ENCODE data around the gene KDM8. TPM values are rescaled to one million over a fixed set of nuclear protein-coding genes. Genes with fewer than 3 reads are reported as not detected.

Gene KDM8
- polyA plus RNA-seq, 3 donors, result 0.40 to 3.3 (median 1.5) TPM

- no peak overlapping the region for H3K4me3 Mint-ChIP-seq
- peaks cover 0 to 9% (median 4%) of the 10 kb centered on the region in 7 donors for H3K9me3 Mint-ChIP-seq
- Histone ChIP-seq H3K4me2 (replicated peaks; ENCODE audit: extremely low read depth, low read length, poor library complexity, severe bottlenecking) (no peak overlapping the region), H3K36me3 (replicated peaks in 1 of 2; ENCODE audit: control insufficient read depth in 1 of 2, insufficient read depth in 2 of 2, low read length in 2 of 2) (no peaks in the 10 kb centered on the region), H3K9me3 (replicated peaks in 1 of 2; ENCODE audit: control insufficient read depth in 1 of 2, insufficient read depth in 1 of 2, low read length in 2 of 2) (no peaks in the 10 kb centered on the region), H3K27me3 (ENCODE audit: control insufficient read depth in 2 of 2, insufficient read depth in 2 of 2, low read length in 2 of 2) (no peaks in the 10 kb centered on the region), H3K27ac (ENCODE audit: low read depth in 1 of 2, low read length in 2 of 2) (no peak overlapping the region), H3K9ac (ENCODE audit: insufficient read depth, low read length, poor library complexity, severe bottlenecking) (no peak overlapping the region), H3K79me2 (ENCODE audit: insufficient read depth, low read length) (no peaks in the 10 kb centered on the region), H4K20me1 (ENCODE audit: insufficient read depth, low read length) (no peaks in the 10 kb centered on the region), H3K4me1 (ENCODE audit: control insufficient read depth in 1 of 2, insufficient read depth in 2 of 2, low read length in 2 of 2) (no peaks in the 10 kb centered on the region), H2AFZ (ENCODE audit: insufficient read depth, low read depth, low read length, poor library complexity, severe bottlenecking) (no peak overlapping the region), H3K4me3 (replicated peaks in 1 of 3; ENCODE audit: low read depth in 2 of 3, low read length in 3 of 3) (no peak overlapping the region)
- TF ChIP-seq CTCF (IDR thresholded peaks at IDR 0.05), result no peak
- peaks cover 5 to 13% (median 8%) of the 10 kb centered on the region in 3 donors for H3K27me3 Mint-ChIP-seq (ENCODE audit: low read depth in 3 of 3)
- 77% methylated on average over 6 of the region's 7 CpGs for WGBS (ENCODE audit: insufficient coverage)
- no peak overlapping the region for H3K27ac Mint-ChIP-seq
- intact Hi-C loops (cut with micrococcal nuclease), result no loop called here
- no peaks in the 10 kb centered on the region for H3K4me1 Mint-ChIP-seq
- H3K36me3 Mint-ChIP-seq, result no peaks in the 10 kb centered on the region
- DNase-seq, result no peak
Observed at GRCh38 chr16:27191352-27191924, 11.9 kb upstream of the KDM8 start.

DNA sequence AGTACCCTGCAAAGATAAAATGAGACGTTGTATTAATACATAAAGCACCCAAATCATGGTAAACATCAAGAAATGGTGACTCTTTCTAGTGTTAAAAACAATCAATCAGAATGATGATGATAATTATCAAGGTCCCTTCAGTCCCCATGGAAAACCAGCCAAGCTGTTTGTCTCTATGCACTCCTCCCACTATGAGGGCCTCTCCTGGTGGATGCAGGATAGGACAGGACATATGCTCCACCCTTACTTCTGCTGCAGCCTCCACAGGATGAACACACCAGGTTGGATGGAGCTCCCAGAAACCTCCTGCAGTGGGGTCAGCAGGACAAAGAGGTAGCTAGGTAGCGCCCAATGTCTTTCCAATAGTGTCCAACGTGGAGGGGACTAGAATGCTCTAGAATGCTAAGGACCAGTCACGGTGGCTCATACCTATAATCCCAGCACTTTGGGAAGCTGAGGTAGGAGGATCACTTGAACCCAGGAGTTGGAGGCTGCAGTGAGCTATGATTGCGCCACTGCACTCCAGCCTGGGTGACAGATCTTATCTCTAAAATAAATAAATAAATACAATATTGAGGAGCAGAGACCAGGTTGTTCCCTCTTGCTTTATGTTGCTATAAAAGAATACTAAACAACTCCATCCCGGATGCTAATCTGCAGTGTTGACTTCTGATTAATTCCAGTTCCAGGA is 9.9 kb upstream of the KDM8 start:
- H3K4me2 ChIP-seq (replicated peaks; ENCODE audit: extremely low read depth, low read length, poor library complexity, severe bottlenecking), result no peak overlapping the region
- no peak overlapping the region for H3K9ac ChIP-seq (ENCODE audit: insufficient read depth, low read length, poor library complexity, severe bottlenecking)
- no peaks in the 10 kb centered on the region for H4K20me1 ChIP-seq (ENCODE audit: insufficient read depth, low read length)
- no peak overlapping the region for H3K4me3 Mint-ChIP-seq
- H3K4me3 ChIP-seq (replicated peaks in 1 of 3; ENCODE audit: low read depth in 2 of 3, low read length in 3 of 3), result no peak overlapping the region
- H3K27me3 Mint-ChIP-seq (ENCODE audit: low read depth in 3 of 3), result peaks cover 2 to 17% (median 5%) of the 10 kb centered on the region in 3 donors
- no peaks in the 10 kb centered on the region for H3K36me3 ChIP-seq (replicated peaks in 1 of 2; ENCODE audit: control insufficient read depth in 1 of 2, insufficient read depth in 2 of 2, low read length in 2 of 2)
- H3K4me1 ChIP-seq (ENCODE audit: control insufficient read depth in 1 of 2, insufficient read depth in 2 of 2, low read length in 2 of 2), result no peaks in the 10 kb centered on the region
- H2AFZ ChIP-seq (ENCODE audit: insufficient read depth, low read depth, low read length, poor library complexity, severe bottlenecking), result no peak overlapping the region
- no peak overlapping the region for H3K27ac Mint-ChIP-seq
- no peak for TF ChIP-seq CTCF (IDR thresholded peaks at IDR 0.05)
- peaks cover 0 to 9% (median 4%) of the 10 kb centered on the region in 7 donors for H3K9me3 Mint-ChIP-seq
- no peak for DNase-seq
- no peaks in the 10 kb centered on the region for H3K79me2 ChIP-seq (ENCODE audit: insufficient read depth, low read length)
- H3K36me3 Mint-ChIP-seq, result no peaks in the 10 kb centered on the region
- WGBS (ENCODE audit: insufficient coverage), result 100% methylated on average over 3 of the region's 6 CpGs
- intact Hi-C loops (cut with micrococcal nuclease), result no loop called here
- no peaks in the 10 kb centered on the region for H3K4me1 Mint-ChIP-seq
- H3K27ac ChIP-seq (ENCODE audit: low read depth in 1 of 2, low read length in 2 of 2), result no peak overlapping the region
- H3K27me3 ChIP-seq (ENCODE audit: control insufficient read depth in 2 of 2, insufficient read depth in 2 of 2, low read length in 2 of 2), result no peaks in the 10 kb centered on the region
- no peaks in the 10 kb centered on the region for H3K9me3 ChIP-seq (replicated peaks in 1 of 2; ENCODE audit: control insufficient read depth in 1 of 2, insufficient read depth in 1 of 2, low read length in 2 of 2)
